Measurements from ENCODE around the gene TTC28.

DNA sequence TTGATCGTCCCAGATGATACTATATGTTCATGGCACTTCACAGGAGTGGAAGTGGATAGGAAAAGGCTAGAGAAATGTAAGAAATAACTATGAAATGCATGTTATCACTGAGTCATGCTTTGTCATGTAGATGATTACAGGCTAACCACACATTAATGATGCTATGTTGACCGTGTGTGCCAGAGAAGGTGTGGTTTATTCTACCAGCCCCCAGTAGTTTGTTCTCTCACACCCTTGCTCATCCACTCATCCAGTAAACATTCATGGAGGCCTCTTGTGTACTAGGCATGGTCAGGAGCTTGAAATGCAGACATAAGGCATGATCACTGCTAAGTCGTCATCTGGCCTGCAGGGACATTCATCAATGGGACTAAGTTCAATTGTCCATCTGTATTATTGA is 607.6 kb downstream of the TTC28 start:
- TF ChIP-seq, protein P1, sequence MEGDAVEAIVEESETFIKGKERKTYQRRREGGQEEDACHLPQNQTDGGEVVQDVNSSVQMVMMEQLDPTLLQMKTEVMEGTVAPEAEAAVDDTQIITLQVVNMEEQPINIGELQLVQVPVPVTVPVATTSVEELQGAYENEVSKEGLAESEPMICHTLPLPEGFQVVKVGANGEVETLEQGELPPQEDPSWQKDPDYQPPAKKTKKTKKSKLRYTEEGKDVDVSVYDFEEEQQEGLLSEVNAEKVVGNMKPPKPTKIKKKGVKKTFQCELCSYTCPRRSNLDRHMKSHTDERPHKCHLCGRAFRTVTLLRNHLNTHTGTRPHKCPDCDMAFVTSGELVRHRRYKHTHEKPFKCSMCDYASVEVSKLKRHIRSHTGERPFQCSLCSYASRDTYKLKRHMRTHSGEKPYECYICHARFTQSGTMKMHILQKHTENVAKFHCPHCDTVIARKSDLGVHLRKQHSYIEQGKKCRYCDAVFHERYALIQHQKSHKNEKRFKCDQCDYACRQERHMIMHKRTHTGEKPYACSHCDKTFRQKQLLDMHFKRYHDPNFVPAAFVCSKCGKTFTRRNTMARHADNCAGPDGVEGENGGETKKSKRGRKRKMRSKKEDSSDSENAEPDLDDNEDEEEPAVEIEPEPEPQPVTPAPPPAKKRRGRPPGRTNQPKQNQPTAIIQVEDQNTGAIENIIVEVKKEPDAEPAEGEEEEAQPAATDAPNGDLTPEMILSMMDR (IDR thresholded peaks at IDR 0.05), result no peak
- no peak for TF ChIP-seq POLR2A (IDR thresholded peaks at IDR 0.05)

Measured in lower leg skin (tissue), 3 donors.